GM18517 (cell line): Measurements from ENCODE around the gene COL12A1.
"Not testable (repeated sequence)": the region's sequence is repeated elsewhere in the genome, so short reads cannot be mapped to it uniquely, and the experiment has no call there.

Experiments used
- ATAC-seq: cut with Tn5 transposase; IDR thresholded peaks from one replicate; pipeline ENCODE4 v1.9.1; 2021; ENCODE audit warnings: mild to moderate bottlenecking, moderate library complexity; ENCODE audit not compliant: unreplicated experiment

COL12A1 gene

DNA sequence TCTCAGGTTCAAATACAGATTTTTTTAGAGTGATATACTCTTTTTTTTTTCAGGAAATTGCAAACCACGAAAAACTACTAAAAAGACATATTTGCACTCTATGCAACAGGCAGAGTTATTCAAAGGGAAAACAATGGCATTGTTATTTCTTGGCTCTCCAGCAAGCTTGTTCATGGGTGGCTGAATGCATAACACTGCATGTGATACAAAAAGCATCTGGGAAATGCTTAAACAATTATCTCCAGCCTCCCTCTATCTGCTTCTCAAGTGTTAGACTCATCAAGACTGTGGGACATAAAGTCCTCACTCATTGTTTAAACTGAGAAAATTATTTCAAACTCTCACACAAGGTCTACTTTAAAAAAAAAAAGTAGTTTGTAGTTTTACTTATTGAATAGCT is 7.3 kb upstream of the COL12A1 start:
- ATAC-seq: no peak

DNA sequence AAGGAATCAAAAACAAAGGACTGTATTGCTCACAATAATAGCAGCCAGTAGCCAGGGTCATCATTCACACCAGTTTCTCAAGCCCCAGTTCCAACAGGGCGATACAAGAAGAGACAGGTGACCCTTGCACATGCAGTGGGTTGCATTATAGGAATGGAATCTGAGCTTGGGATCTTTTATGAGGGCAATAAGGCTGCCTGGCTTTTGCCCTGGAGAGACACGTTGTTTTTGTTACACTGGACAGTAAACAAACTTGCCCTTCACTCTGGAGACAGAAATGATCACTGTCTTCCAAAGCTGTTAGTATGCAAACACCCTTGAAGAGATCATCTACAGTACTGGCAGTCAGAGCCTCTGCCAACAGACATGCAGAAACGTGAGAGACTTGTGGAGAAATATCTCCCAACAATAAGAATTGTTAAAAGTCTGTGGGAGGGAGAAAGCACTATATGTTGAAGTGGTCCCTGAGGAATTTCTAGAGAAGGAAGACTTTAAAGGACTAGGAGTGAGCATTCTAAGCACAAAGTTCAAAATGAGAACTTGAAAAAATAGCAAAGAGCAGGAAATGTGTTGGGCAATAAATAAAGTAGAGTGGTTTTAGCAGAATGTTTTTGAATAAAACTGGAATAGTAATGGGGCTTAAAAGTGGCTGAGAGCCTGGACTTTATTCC is 6.2 kb upstream of the COL12A1 start:
- ATAC-seq: no peak

DNA sequence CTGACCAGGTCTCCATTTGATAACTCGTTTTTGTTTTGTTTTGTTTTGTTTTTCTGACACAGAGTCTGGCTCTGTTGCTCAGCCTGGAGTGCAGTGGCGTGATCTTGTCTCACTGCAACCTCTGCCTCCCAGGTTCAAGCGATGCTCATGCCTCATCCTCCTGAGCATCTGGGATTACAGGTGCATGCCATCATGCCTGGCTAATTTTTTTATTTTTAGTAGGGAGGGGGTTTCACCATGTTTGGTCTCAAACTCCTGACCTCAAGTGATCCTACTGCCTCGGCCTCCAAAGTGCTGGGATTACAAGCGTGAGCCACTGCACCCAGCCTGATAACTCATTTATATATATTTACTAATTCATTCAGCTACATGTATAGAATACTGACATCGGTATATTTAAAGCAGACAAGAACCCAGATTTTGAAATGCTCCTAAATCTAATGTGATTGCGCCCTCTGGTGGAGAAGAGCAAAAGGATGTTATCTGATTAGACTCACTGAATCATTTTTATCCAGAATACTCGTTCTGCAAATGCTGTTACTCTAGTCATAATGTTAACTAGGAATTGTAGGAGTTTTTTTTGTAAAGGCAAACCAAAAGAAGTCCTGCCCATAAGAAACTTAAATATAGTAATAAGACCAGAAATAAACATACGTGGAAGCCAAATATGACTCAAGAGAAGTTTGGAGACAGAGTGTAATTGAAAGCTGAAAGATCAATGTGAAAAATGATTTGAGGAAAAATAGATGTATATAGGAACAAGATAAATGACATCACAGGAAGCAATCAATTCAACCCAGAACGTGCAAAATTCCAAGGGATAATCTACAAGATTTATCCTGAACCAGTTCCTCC is 5.3 kb upstream of the COL12A1 start:
- no peak for ATAC-seq

DNA sequence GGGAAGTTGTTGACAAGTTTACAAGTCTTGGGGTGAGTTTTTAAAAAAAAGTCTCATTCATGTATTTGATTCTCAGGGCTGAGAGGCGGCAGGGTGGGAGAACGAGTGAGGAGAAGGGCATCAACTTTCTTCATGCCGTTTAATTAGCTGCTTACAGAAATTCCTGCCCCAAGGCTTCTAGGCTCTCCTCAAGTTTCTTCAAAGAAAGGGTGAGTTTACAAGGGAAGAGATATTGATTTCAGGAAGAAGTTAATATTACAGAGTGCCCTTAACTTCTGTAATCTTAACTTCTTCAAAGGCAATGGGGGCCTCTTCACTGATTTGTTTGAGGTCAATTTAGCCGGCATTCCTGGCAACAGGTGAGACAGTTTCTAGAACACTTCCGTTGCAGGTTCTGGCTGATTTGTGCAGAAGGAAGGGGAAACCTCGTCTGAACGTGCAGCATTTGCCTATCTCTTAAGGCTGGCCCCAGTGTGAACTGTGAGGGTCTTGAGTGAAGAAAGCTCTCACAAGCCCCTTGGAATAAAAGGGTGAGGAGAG is 3.4 kb upstream of the COL12A1 start:
- no peak for ATAC-seq

DNA sequence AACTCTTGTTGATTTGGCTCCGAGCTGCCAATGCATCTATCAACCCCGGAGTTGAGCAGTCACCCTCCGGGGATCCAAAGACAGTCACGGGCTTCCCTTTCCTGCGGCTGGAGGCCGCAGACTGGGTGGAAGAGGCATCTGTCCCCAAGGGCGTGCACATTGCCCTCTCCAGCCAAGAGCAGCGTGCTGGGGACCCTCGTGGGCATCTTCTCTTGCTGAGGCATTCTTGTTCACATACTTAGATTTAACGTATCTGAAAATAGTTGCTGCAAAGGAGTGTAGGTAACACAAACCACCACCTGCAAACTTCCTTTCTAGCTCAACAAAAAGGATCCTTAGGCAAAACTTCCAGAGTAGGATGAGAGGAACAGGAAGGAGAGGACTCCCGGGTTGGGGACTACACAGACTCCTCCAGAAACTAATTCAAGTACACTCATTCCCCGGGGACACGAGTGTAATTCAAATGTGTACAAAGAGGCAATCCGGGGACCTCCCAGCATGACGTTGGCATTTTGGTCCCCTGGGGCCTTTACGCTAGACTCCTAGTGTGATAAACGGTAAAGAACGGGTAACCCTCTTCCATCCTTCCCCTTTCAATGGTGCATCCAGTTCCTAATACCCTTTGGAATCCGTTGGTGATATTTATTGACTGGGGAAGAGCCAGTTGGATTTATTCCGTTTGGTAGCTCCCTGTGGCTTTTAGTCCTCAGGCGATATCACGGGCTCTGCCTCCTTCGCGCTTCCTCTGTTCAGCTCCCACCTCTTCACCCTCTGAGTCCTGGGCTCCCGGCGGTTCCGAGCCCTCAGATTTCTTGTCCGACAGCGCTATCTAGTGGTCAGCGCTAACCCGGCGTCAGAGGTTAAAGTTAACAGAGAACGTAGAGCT is 2.7 kb upstream of the COL12A1 start:
- ATAC-seq: peak; percentile 76

DNA sequence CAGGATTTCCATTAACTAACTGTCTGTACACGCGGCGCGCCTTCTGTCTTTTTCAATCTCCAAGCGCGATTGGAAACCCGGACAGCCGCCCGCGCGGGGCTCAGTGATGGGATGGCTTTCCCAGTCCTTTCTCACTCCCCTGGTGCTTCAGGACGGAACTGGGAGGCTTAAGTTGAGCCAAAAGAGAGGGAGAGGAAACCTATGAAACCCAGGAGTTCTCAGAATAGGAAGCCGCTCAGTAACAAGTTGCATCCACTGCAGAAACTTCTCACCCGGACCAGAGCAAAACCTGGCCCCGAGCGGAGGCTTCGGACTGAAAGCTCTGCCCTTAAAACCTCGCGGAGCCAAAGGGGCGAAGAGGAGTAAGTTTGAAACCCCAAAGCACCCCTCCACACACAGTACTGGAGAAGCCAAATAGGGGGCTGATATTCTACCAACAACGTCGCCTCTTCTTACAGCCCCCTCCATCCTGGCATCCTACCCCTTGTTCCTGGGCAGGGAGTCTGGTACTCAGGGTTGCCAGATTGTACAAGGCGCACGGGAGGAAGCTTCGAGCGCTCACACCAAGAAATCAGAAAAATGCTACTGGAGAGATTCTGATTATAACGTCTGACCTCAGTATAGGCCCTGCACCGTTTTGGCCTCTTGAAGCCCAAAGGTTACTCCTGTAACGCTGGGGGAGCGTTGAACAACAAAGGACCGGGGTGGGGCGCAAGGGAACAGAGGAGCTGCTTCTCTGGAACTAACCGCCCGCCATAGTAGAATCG is 906 bp upstream of the COL12A1 start:
- ATAC-seq: no peak

DNA sequence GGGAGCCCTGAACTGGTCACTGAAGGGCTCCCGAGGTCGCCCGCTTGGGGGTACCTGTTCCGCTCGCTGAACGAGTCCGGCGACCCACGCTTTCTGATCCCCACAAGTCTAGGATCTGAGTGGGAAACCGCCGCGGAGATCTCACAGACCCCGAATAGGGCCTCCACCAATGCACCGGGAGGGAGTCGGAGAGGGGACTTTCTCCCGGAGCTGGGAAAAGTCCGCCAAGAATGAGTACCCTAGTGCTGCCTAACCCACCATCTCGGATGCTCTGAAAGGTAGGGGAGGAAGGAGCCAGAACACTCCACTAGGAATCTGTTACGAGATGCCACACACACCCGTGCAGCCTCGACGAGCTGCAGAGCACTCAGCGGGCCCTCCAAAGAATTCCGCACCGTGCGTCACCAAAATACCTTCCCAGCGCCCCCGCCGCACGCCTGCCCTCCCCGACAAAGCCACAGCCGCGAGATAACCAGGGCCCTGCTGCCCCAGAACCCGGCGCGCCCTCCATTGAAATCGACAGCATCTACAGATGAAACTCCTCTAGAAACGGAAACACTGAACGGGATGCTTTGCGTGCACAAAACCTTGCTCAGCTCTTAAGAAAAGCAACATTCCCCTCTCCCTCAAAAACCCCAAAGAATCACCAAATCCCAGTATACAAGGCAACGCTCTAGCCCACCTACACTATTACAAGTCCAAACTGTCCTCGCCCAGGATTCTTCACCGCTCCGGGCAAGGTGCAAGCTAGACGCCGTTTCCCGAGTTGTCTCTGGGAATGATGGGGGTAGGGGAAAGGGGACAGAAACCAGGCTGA is 686 bp downstream of the COL12A1 start:
- ATAC-seq: no peak

DNA sequence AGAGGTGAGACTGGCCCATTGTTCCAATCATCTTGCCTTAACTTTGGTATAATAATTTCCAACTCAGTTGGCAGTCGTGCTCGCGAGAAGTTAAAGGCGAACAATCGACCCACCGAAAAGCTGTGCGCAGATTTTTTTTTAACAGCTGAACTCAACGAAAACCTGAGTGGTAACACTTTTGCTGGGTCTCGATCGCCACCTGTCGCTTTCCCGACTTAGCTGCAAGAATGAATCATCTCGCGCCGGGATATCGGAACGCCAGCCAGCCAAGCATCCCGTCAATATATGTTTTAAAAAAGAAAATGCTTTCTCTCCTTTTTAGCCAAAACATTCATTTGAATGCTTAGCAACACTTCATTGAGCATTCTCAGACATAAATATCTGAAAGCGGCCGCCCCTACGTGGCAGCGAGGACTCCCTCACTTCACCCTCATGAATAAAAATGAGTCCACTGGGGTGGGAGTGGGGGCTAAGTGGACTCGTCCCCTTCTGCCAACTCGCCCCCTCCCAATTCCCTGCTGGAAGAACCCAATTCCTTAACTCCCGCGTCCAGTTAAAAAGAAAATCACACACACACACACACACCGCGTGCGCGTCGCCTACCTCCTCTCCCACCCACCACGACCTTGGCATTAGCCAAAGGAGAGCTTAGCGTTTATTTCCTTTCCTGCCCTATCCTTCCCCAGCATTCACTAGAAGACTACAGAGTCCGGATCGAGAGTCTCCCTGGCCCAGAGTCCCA is 1.5 kb downstream of the COL12A1 start:
- no peak for ATAC-seq

DNA sequence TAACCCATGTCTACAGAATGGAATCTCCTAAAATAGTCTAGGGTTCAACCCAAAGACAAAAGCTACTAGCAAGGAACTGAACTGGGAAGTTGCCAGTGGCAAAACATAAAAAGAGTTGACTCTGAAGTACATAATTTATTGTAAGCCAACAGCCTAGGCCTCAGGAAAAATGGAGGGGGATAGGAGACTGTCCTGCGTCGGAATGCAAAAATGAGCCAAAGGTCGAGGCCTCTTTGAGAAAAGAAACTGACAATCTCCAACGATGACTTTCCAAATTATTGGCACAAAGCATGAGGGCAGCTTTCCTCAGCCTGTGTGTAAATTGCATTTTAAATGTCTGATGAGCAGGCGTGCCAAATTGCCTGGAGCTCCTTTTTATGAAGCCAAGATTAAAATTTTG is 2.1 kb downstream of the COL12A1 start:
- no peak for ATAC-seq

DNA sequence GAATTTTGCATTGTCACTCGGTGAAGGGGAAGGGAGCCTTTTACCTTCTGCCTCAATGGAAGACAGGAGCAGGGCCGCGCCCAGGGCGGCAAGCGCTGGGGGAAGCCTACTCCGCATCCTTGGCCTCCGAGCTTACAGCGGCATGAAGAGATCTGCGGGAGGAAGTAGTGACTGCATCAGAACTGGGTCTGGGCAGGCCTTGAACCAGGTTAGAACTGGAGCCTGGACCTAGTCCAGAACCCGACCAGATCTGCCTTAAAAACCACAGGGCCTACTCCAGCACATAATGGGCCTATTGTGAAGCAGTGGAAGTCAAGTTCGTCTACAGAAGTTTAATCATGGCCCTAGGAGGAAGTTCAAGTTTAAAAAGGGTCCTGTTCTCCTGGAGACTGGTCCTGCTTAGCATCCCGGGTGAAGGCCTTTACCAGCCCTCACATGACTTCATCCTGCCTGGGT is 3.1 kb downstream of the COL12A1 start:
- no peak for ATAC-seq

DNA sequence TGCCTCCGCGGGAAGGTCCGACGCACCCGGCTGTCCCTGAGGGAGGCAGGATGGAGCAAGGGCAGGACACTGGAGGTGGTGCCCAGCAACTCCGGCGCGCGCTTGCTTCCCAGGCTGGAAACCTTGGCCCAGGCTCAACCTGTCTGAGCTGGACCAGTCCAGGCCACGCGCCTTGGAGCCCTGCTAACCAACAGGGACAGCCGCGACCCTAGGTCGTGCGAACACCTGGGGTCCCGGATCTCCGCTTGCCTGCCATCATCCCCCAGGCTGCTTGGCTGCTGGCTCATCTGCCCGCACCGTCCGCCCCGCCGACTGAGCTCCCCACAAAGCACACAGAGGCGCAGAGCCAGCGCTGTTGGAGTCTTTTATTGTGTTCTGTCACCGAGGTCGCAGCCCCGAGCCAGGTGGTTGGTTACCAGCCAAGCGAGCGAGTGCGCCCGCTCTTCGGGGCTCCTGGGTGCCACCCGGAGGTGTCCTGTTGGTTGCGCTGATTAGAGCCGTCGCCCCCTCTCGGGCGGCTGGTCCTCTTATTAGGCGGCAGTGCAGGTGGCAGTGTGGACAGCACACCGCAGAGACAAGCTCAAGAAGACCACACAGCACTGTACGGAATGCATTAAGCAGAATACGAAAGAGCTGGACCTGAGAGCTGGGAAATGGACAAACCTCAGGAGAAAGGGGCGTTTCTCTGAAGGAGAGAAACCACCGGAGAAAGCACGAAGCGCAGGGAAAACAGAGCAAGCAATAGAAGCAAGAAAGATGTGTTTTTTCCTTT is 3.8 kb downstream of the COL12A1 start:
- ATAC-seq: no peak

DNA sequence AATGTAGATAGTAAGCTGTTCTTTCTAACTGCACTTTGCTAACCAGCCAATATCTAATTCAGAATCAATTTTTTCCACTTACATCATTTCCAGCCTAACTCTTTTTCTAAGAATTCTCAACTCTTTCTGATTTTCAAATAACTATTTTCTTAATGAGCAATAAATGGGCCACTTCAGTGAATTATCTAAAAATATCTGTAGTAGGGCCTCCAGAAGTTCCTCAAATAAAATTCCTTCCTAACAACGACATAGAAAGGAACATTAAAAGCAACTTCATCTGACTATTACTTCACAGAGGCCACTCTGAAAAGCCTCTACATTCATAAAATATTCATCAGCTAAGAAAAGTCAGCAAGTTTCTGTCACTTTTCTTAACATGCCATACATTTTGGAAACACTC is 4.8 kb downstream of the COL12A1 start:
- no peak for ATAC-seq

DNA sequence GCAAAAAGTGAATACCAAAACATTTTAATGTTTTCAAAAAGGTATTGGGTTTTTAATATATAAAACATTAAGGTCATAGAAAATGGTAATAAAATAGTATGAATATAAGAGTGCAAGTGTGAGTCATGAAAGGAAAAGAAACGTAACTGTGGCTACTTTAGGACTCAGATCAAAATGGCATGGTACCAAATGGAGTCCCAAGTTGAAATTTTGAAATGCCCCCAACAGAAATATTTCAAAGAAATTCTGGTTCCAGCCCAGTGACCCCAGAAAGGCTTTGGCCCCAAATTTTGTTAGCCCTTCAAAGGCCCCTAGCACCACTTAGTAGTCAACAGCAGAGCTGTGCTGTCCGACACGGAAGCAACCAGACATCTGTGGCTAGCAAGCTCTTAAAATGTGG is 6.0 kb downstream of the COL12A1 start:
- no peak for ATAC-seq

DNA sequence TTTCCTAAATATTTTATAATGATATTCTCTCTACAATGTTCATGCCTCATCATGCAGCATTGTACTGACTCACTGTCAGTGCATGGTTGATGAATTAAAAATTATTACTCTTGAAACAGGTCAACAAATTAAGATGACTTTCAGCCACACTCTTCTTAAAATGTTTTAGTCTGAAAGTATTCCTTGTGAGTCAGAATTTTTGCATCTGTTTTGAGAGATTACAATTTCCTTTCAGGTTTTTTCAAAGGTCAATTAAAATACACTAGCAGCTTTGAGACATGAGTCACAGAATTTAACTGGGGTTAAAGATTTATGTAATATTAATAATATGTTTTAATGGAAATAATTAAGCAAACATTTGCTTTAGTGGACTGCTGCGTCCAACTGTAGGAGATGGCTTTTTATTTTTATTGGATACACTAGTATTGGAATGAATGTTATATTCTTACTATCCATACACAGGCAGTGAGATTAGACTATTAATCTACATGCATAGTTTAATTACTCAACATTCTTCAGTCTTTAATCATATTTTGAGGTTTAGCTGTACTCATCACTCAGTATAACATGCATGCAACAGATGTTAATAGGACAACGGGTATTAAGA is 9.7 kb downstream of the COL12A1 start:
- no peak for ATAC-seq

DNA sequence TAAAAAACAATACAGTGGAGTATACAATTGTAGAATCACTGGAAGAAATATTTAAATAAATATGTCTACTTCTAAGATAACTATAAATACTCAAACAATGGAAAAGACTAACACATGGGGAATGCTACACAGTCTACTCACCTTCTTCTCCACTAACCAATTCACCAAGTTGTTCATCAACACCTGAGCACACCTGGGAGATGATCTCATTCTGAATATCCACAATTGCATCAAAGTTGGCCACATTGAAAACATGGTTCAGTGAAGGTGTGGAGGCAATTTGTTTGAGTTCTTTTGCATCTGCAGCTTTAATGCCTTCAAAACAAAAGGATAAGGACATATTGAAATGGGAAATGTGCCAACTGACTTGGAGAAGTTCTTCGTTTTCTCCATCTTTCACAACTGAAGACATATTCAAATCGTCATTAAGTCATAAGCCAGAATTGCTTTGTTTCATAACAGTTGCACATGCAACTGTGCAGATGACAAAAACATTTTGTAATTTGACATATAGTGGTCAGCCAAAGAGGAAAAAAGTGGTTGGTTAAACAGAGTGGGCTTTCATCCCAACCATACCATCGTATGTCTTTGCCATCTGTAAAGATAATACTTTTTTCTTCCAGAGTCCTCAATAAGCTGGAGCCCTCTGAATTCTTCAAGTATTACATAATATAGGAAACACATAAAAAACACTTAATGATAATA is 17.5 kb downstream of the COL12A1 start:
- ATAC-seq: no peak

DNA sequence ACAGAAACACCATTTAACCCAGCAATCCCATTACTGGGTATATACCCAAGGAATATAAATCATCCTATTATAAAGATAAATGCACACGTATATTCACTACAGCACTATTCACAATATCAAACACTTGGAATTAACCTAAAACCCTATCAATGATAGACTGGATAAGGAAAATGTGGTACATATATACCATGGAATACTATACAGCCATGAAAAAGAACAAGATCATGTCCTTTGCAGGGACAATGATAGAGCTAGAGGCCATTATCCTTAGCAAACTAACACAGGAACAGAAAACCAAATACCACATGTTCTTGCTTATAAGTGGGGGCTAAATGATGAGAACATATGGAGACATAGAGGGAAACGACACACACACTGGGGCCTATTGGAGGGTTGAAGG is 19.3 kb downstream of the COL12A1 start:
- ATAC-seq: not testable (repeated sequence)

DNA sequence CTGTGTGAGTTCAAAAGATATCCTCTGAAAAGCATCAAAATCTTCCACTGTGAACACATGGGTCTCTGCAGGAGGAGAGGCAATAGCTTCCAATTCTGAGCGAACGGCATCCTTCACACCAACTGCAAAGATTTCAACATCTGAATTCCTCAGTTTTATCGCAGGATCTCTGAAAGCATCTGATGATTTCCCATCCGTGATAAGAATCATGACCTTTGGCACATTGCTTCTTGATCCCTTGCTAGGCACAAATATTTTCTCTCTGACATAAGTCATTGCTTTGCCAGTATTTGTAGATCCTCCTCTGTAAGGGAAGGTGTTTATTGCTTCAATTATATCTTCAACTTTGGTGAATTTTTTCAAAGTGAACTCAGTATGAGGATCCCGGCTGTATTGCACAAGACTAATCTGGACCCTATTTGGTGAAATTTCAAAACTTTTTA is 22.7 kb downstream of the COL12A1 start:
- ATAC-seq: no peak
